Kidney (tissue), 14 donors: ENCODE data around the gene HPSE2. TPM values are rescaled to one million over a fixed set of nuclear protein-coding genes. Genes with fewer than 3 reads are reported as not detected.
"Not testable (repeated sequence)": the region's sequence is repeated elsewhere in the genome, so short reads cannot be mapped to it uniquely, and the experiment has no call there.

Experiments
- DNase-seq, 5 donors: peaks; one replicate each; pipeline ENCODE4 v3.0.0-alpha.2; 2013 to 2020
- FAIRE-seq: peaks from 2 replicates; lab custom pipeline; 2012; peaks lifted over from hg19 to GRCh38; lab: Jason Lieb, UNC
- H3K27ac ChIP-seq, 2 donors: one replicate each; pipeline ENCODE4 v1.7.0; 2013; ENCODE audit warnings: low read depth in 2 of 2, low read length in 2 of 2, inconsistent platforms in 1 of 2
- H3K27me3 ChIP-seq: one replicate; pipeline ENCODE4 v1.7.1; 2013; ENCODE audit warnings: low read length, inconsistent platforms; ENCODE audit not compliant: control insufficient read depth, insufficient read depth
- H3K36me3 ChIP-seq, 3 donors: one replicate each; pipeline versions ENCODE4 v1.7.0 to v1.7.1; 2013; ENCODE audit warnings: low read length in 3 of 3, control low read depth in 1 of 3, inconsistent platforms in 1 of 3; ENCODE audit not compliant: insufficient read depth in 3 of 3, control insufficient read depth in 2 of 3
- H3K4me1 ChIP-seq, 3 donors: one replicate each; pipeline versions ENCODE4 v1.7.0 to v1.7.1; 2013; ENCODE audit warnings: low read length in 3 of 3, inconsistent platforms in 1 of 3, low read depth in 1 of 3; ENCODE audit not compliant: control insufficient read depth in 2 of 3, insufficient read depth in 2 of 3
- H3K4me3 ChIP-seq, 3 donors: one replicate each; pipeline versions ENCODE4 v1.7.0 to v1.8.1; 2013; ENCODE audit warnings: low read length in 3 of 3, control low read depth in 1 of 3, inconsistent platforms in 1 of 3
- H3K9ac ChIP-seq, 3 donors: one replicate each; pipeline versions ENCODE4 v1.7.0 to v1.7.1; 2013; ENCODE audit warnings: low read length in 3 of 3, control low read depth in 1 of 3, inconsistent platforms in 1 of 3
- H3K9me3 ChIP-seq, 3 donors: one replicate each; pipeline versions ENCODE4 v1.7.0 to v1.7.1; 2013; ENCODE audit warnings: low read length in 3 of 3, control low read depth in 1 of 3, inconsistent platforms in 1 of 3; ENCODE audit not compliant: control insufficient read depth in 2 of 3, insufficient read depth in 1 of 3
- CTCF ChIP-seq: IDR thresholded peaks from 3 replicates; pipeline ENCODE4 v1.5.1; 2012; ENCODE audit warnings: mild to moderate bottlenecking, moderate library complexity, borderline replicate concordance; ENCODE audit not compliant: insufficient read depth; ENCODE audit errors: extremely low read depth
- intact Hi-C: fragments of 100-400 bp; cut with DNase I; formaldehyde crosslinking; loops from one replicate; pipeline ENCODE4 v1.11.1; 2022
- polyA plus RNA-seq: library from polyadenylated mRNA; stranded (reverse); fragments of 350-450 nt; fragmentation: Illumina TruSeq; extraction: RNeasy Lipid Tissue Mini Kit (QIAGEN cat#74804); gene quantifications from one replicate; pipeline ENCODE4 v1.2.3, GENCODE V29; 2014; ENCODE audit warnings: low read depth, low replicate concordance; ENCODE audit not compliant: insufficient read depth
- total RNA-seq: library from RNA; stranded (reverse); fragmentation: NEBNext Ultra II Directional; extraction: Animal tissue kit (Norgen Biotek cat#: 25700); gene quantifications from one replicate; pipeline ENCODE4 v1.2.1, GENCODE V29; 2021
- donor health status: control.
- donor health status: control.
- donor health status: control.
- donor health status: control.
- donor health status: control.
- donor health status: DM: yes; HTN: yes; CAD: no.
- donor health status: Normal renal cell carcinoma (clear cell type).

HPSE2 gene
- total and polyA plus RNA-seq, 2 donors from 2014 or later = 1.4 to 3.0 TPM

- no peak overlapping the region for H3K4me3 ChIP-seq
- no peak overlapping the region for H3K27ac ChIP-seq
- intact Hi-C loops = no loop called here
- no peak overlapping the region for H3K9ac ChIP-seq
- FAIRE-seq = no peak
- no peaks in the 10 kb centered on the region for H3K9me3 ChIP-seq
- no peaks in the 10 kb centered on the region for H3K4me1 ChIP-seq
- no peak for TF ChIP-seq CTCF
- DNase-seq = no peak
- H3K36me3 ChIP-seq = no peaks in the 10 kb centered on the region
- no peaks in the 10 kb centered on the region for H3K27me3 ChIP-seq
Measured at GRCh38 chr10:98556061-98556460, 679.6 kb downstream of the HPSE2 start.

- DNase-seq (peak in 3 of 5 donors; percentile 30 to 41 (median 36)), FAIRE-seq (no peak)
- Histone ChIP-seq H3K4me3 (no peak overlapping the region), H3K27ac (no peak overlapping the region), H3K9ac (no peak overlapping the region), H3K4me1 (no peaks in the 10 kb centered on the region), H3K27me3 (no peaks in the 10 kb centered on the region), H3K9me3 (no peaks in the 10 kb centered on the region), H3K36me3 (no peaks in the 10 kb centered on the region)
- intact Hi-C loops = no loop called here
- TF ChIP-seq CTCF = no peak
Measured at GRCh38 chr10:98555021-98555619, 680.5 kb downstream of the HPSE2 start.

GRCh38 chr10:98541561-98541960 lies 694.1 kb downstream of the HPSE2 start:
- H3K27me3 ChIP-seq, DNase-seq, H3K4me1 ChIP-seq, FAIRE-seq, H3K4me3 ChIP-seq, H3K9ac ChIP-seq, H3K36me3 ChIP-seq, H3K27ac ChIP-seq, H3K9me3 ChIP-seq, intact Hi-C loops: not testable (repeated sequence)

GRCh38 chr10:98539578-98539977 lies 696.1 kb downstream of the HPSE2 start:
- no peaks in the 10 kb centered on the region for H3K27me3 ChIP-seq
- FAIRE-seq (no peak), DNase-seq (no peak)
- no peak for TF ChIP-seq CTCF
- H3K27ac ChIP-seq = no peak overlapping the region
- no peaks in the 10 kb centered on the region for H3K9me3 ChIP-seq
- intact Hi-C loops = no loop called here
- H3K4me1 ChIP-seq = no peaks in the 10 kb centered on the region
- no peak overlapping the region for H3K4me3 ChIP-seq
- H3K36me3 ChIP-seq = no peaks in the 10 kb centered on the region
- no peak overlapping the region for H3K9ac ChIP-seq
